SK-N-SH (cell line): Measurements from ENCODE around the gene FERMT1. TPM values are rescaled to one million over a fixed set of nuclear protein-coding genes. Genes with fewer than 3 reads are reported as not detected.
A peak's percentile ranks its signal among the peaks of the same experiment; 100 is the strongest.

Experiments
- CTCF ChIA-PET: fragments of 300-600, 350-600 bp; formaldehyde crosslinking; extraction: SDS; loops from one replicate; lab custom pipeline; 2021; lab: Yijun Ruan, JAX
- POLR2A ChIA-PET: fragments of 350-600 bp; sonication (Branson Sonifier 250); formaldehyde crosslinking; extraction: SDS; loops from one replicate; lab custom pipeline; 2020; ENCODE audit warnings: antibody characterized with exemption, inconsistent platforms; lab: Yijun Ruan, JAX
- DNase-seq: peaks from one replicate; pipeline ENCODE4 v3.0.0; 2012
- H2AFZ ChIP-seq: fragments of 200-600 bp; sonication (generic); 2 replicates; pipeline ENCODE4 v1.8.1; 2016; ENCODE audit warnings: antibody characterized with exemption, mild to moderate bottlenecking, low read depth
- H3F3A ChIP-seq: fragments of 200-600 bp; sonication (generic); replicated peaks from 2 replicates; pipeline ENCODE3; 2016; ENCODE audit warnings: antibody characterized with exemption, mild to moderate bottlenecking; ENCODE audit not compliant: insufficient read depth
- H3K27ac ChIP-seq, 2 experiments: fragments of 200-500 bp in 1 of 2; fragments of 200-600 bp in 1 of 2; sonication (Bioruptor generic) in 1 of 2; sonication (generic), shearing (Covaris generic) in 1 of 2; 2 replicates each; pipeline versions ENCODE4 v1.5.1 to v1.6.1; 2014 to 2016; ENCODE audit warnings: low read depth in 2 of 2, inconsistent platforms in 1 of 2, low read length in 1 of 2, mild to moderate bottlenecking in 1 of 2, mixed read lengths in 1 of 2
- H3K27me3 ChIP-seq: fragments of 200-600 bp; sonication (generic), shearing (Covaris generic); 2 replicates; pipeline ENCODE4 v1.6.1; 2016; ENCODE audit warnings: mixed run types; ENCODE audit not compliant: insufficient read depth
- H3K36me3 ChIP-seq, 2 experiments: fragments of 200-500 bp in 1 of 2; fragments of 200-600 bp in 1 of 2; sonication (Bioruptor generic) in 1 of 2; sonication (generic) in 1 of 2; replicated peaks in 1 of 2; 2 replicates each; pipeline versions ENCODE3 to v1.5.1; 2014 to 2016; ENCODE audit warnings: low read length in 1 of 2, mild to moderate bottlenecking in 1 of 2; ENCODE audit not compliant: insufficient read depth in 2 of 2, control insufficient read depth in 1 of 2
- H3K4me1 ChIP-seq, 2 experiments: fragments of 200-500 bp in 1 of 2; fragments of 200-600 bp in 1 of 2; sonication (Bioruptor generic) in 1 of 2; sonication (generic), shearing (Covaris generic) in 1 of 2; 2 replicates each; pipeline versions ENCODE4 v1.5.1 to v1.6.1; 2014 to 2016; ENCODE audit warnings: low read depth in 1 of 2, low read length in 1 of 2, mixed run types in 1 of 2; ENCODE audit not compliant: insufficient read depth in 2 of 2, control insufficient read depth in 1 of 2
- H3K4me2 ChIP-seq: fragments of 200-600 bp; sonication (generic), shearing (Covaris generic); 2 replicates; pipeline ENCODE4 v1.6.1; 2017; ENCODE audit warnings: mixed run types
- H3K4me3 ChIP-seq, 2 experiments: fragments of 200-500 bp in 1 of 2; fragments of 200-600 bp in 1 of 2; sonication (Bioruptor generic) in 1 of 2; sonication (generic), shearing (Covaris generic) in 1 of 2; 2 replicates each; pipeline versions ENCODE4 v1.5.1 to v1.8.1; 2014 to 2016; ENCODE audit warnings: low read depth in 2 of 2, inconsistent platforms in 1 of 2, low read length in 1 of 2, mild to moderate bottlenecking in 1 of 2, mixed read lengths in 1 of 2, moderate library complexity in 1 of 2
- H3K79me2 ChIP-seq: fragments of 200-600 bp; sonication (generic); 2 replicates; pipeline ENCODE4 v1.8.1; 2017; ENCODE audit warnings: mild to moderate bottlenecking; ENCODE audit not compliant: insufficient read depth
- H3K9ac ChIP-seq: fragments of 200-600 bp; sonication (generic); 2 replicates; pipeline ENCODE4 v1.6.1; 2017; ENCODE audit warnings: mixed run types
- H3K9me2 ChIP-seq: fragments of 200-600 bp; sonication (generic); 2 replicates; pipeline ENCODE4 v1.6.1; 2017; ENCODE audit warnings: mixed run types
- H3K9me3 ChIP-seq: fragments of 200-600 bp; sonication (generic); 2 replicates; pipeline ENCODE4 v1.6.1; 2017; ENCODE audit warnings: mixed run types, mild to moderate bottlenecking, moderate library complexity
- H4K20me1 ChIP-seq: fragments of 200-600 bp; sonication (generic); 2 replicates; pipeline ENCODE4 v1.6.1; 2017; ENCODE audit warnings: mild to moderate bottlenecking, mixed run types; ENCODE audit not compliant: insufficient read depth
- CHD2 ChIP-seq: fragments of 150-350 bp; IDR thresholded peaks from 2 replicates; pipeline ENCODE4 v1.6.1; 2018; ENCODE audit warnings: low read length; ENCODE audit not compliant: partially characterized antibody
- CTCF ChIP-seq: fragments of 200-600 bp; sonication (generic); IDR thresholded peaks from 2 replicates; pipeline ENCODE4 v1.6.1; 2017; ENCODE audit warnings: antibody characterized with exemption, mild to moderate bottlenecking, moderate library complexity
- ELF1 ChIP-seq: IDR thresholded peaks from 2 replicates; pipeline ENCODE4 v1.4.0; 2012
- EP300 ChIP-seq, 2 experiments: IDR thresholded peaks; 2 replicates each; pipeline versions ENCODE4 v1.4.0 to v1.6.1; 2012; ENCODE audit warnings: borderline replicate concordance in 1 of 2, low read depth in 1 of 2, low read length in 1 of 2
- FOSL2 ChIP-seq: IDR thresholded peaks from 2 replicates; pipeline ENCODE4 v1.4.0; 2012; ENCODE audit warnings: low read depth, mild to moderate bottlenecking, moderate library complexity, borderline replicate concordance
- FOXJ3 ChIP-seq: sonication (generic); formaldehyde crosslinking; IDR thresholded peaks from 2 replicates; pipeline ENCODE4 v1.5.1; 2020; ENCODE audit warnings: mild to moderate bottlenecking, missing genetic modification reagents
- GATA2 ChIP-seq: sonication (generic); formaldehyde crosslinking; IDR thresholded peaks from 2 replicates; pipeline ENCODE4 v1.5.0; 2020; ENCODE audit warnings: mild to moderate bottlenecking, missing genetic modification reagents
- JUND ChIP-seq: IDR thresholded peaks from 2 replicates; pipeline ENCODE4 v1.4.0; 2012
- MEF2A ChIP-seq: IDR thresholded peaks from 2 replicates; pipeline ENCODE4 v1.4.0; 2012; ENCODE audit warnings: low read depth, borderline replicate concordance
- NFIC ChIP-seq: IDR thresholded peaks from 2 replicates; pipeline ENCODE4 v1.4.0; 2012; ENCODE audit warnings: borderline replicate concordance
- PBX3 ChIP-seq: IDR thresholded peaks from 2 replicates; pipeline ENCODE4; 2012
- RCOR1 ChIP-seq: fragments of 150-350 bp; IDR thresholded peaks from 2 replicates; pipeline ENCODE4 v1.6.1; 2017; ENCODE audit warnings: antibody characterized with exemption, low read length
- SIN3A ChIP-seq: IDR thresholded peaks from 2 replicates; pipeline ENCODE4 v1.6.1; 2012; ENCODE audit warnings: low read depth, mild to moderate bottlenecking, low read length, moderate library complexity, borderline replicate concordance
- SMC3 ChIP-seq: IDR thresholded peaks from 2 replicates; pipeline ENCODE4 v1.6.1; 2012; ENCODE audit warnings: low read depth, low read length, improper control_type of control experiment
- TEAD4 ChIP-seq: IDR thresholded peaks from 2 replicates; pipeline ENCODE4 v1.4.0; 2012; ENCODE audit warnings: mild to moderate bottlenecking, borderline replicate concordance; ENCODE audit not compliant: insufficient read depth
- USF2 ChIP-seq: fragments of 150-350 bp; IDR thresholded peaks from 2 replicates; pipeline ENCODE4 v1.6.1; 2017; ENCODE audit warnings: antibody characterized with exemption, low read length, low read depth, borderline replicate concordance
- WGBS: methylation state at CpG from one replicate; pipeline ENCODE4 v1.1.6; 2017; ENCODE audit warnings: low lambda C conversion rate; 5-methylcytosine and 5-hydroxymethylcytosine counted together
- polyA plus RNA-seq, 3 experiments: library from polyadenylated mRNA; depleted of rRNA; stranded (reverse); fragments of >200 nt; gene quantifications; 2 replicates each; pipeline ENCODE4 v1.2.3, GENCODE V29; 2012

Gene FERMT1
- polyA plus RNA-seq, 1 of the 3 experiments (the other 2 are of a cell fraction), result 0.81 TPM

- DNase-seq, result no peak
- ChIA-PET CTCF (interaction anchor here (0.6 to 1.3 kb wide), 2 partner anchors 62 to 552 kb away, joined by 3 to 11 read pairs; no protein-coding TSS in a partner anchor), POLR2A (no interaction called here)
- no peaks in the 10 kb centered on the region for H3K9me2 ChIP-seq
- H3K36me3 ChIP-seq, result no peaks in the 10 kb centered on the region
- no peaks in the 10 kb centered on the region for H4K20me1 ChIP-seq
- H3K27ac ChIP-seq, result no peak overlapping the region
- H3K9ac ChIP-seq, result no peak overlapping the region
- no peak overlapping the region for H2AFZ ChIP-seq
- no peaks in the 10 kb centered on the region for H3K79me2 ChIP-seq
- H3K4me2 ChIP-seq, result no peak overlapping the region
- WGBS, result 35% methylated on average over 2 of the region's 2 CpGs
- TF ChIP-seq CTCF, result no peak
- TF ChIP-seq RCOR1, result no peak
- no peak for TF ChIP-seq USF2
- no peak for TF ChIP-seq GATA2 (CRISPR knock-in tag)
- 0 out of 2 replicates have a peak, but pooled peaks have one; percentile 28 for TF ChIP-seq FOSL2
- TF ChIP-seq MEF2A, result no peak
- no peak for TF ChIP-seq FOXJ3 (CRISPR knock-in tag)
- no peak for TF ChIP-seq PBX3
- TF ChIP-seq EP300 (IDR thresholded peaks at IDR 0.05; ENCODE audit: borderline replicate concordance in 1 of 2, low read depth in 1 of 2, low read length in 1 of 2), result no peak
- TF ChIP-seq SIN3A, result no peak
- TF ChIP-seq CHD2, result no peak
- TF ChIP-seq ELF1, result no peak
- TF ChIP-seq NFIC, result no peak
- no peak for TF ChIP-seq SMC3
- TF ChIP-seq JUND, result 0 out of 2 replicates have a peak, but pooled peaks have one; percentile 14
- H3K27me3 ChIP-seq, result no peaks in the 10 kb centered on the region
- H3K4me1 ChIP-seq, result no peaks in the 10 kb centered on the region
- no peaks in the 10 kb centered on the region for H3F3A ChIP-seq
- no peak overlapping the region for H3K4me3 ChIP-seq
- H3K9me3 ChIP-seq, result no peaks in the 10 kb centered on the region
Measured at GRCh38 chr20:6081236-6081635, 41.6 kb downstream of the FERMT1 start.

GRCh38 chr20:6079016-6079415 is 43.8 kb downstream of the FERMT1 start:
- H3F3A ChIP-seq, result no peaks in the 10 kb centered on the region
- ChIA-PET CTCF (interaction anchor here (0.9 to 6.3 kb wide), 10 partner anchors 9 to 1001 kb away, joined by 3 to 84 read pairs (median 4); no protein-coding TSS in a partner anchor), POLR2A (no interaction called here)
- H4K20me1 ChIP-seq, result no peaks in the 10 kb centered on the region
- H3K27ac ChIP-seq, result no peak overlapping the region
- H2AFZ ChIP-seq, result no peak overlapping the region
- WGBS, result 45% methylated on average over 2 of the region's 2 CpGs
- no peaks in the 10 kb centered on the region for H3K9me3 ChIP-seq
- H3K4me2 ChIP-seq, result no peak overlapping the region
- H3K9ac ChIP-seq, result no peak overlapping the region
- no peaks in the 10 kb centered on the region for H3K27me3 ChIP-seq
- no peaks in the 10 kb centered on the region for H3K9me2 ChIP-seq
- no peak for TF ChIP-seq MEF2A
- no peak for TF ChIP-seq TEAD4
- no peaks in the 10 kb centered on the region for H3K79me2 ChIP-seq
- no peaks in the 10 kb centered on the region for H3K36me3 ChIP-seq
- DNase-seq, result no peak
- no peak overlapping the region for H3K4me3 ChIP-seq
- H3K4me1 ChIP-seq, result peaks cover 0 to 4% of the 10 kb centered on the region in 2 experiments; a peak in 1 of 4 replicates
